ENCODE measurements around the gene ANKRD61. TPM values are rescaled to one million over a fixed set of nuclear protein-coding genes. Genes with fewer than 3 reads are reported as not detected.
A peak's percentile ranks its signal among the peaks of the same experiment; 100 is the strongest.

ANKRD61 gene
- total RNA-seq, 2 experiments from 2014 or later: 0.27 to 0.32 TPM

DNA sequence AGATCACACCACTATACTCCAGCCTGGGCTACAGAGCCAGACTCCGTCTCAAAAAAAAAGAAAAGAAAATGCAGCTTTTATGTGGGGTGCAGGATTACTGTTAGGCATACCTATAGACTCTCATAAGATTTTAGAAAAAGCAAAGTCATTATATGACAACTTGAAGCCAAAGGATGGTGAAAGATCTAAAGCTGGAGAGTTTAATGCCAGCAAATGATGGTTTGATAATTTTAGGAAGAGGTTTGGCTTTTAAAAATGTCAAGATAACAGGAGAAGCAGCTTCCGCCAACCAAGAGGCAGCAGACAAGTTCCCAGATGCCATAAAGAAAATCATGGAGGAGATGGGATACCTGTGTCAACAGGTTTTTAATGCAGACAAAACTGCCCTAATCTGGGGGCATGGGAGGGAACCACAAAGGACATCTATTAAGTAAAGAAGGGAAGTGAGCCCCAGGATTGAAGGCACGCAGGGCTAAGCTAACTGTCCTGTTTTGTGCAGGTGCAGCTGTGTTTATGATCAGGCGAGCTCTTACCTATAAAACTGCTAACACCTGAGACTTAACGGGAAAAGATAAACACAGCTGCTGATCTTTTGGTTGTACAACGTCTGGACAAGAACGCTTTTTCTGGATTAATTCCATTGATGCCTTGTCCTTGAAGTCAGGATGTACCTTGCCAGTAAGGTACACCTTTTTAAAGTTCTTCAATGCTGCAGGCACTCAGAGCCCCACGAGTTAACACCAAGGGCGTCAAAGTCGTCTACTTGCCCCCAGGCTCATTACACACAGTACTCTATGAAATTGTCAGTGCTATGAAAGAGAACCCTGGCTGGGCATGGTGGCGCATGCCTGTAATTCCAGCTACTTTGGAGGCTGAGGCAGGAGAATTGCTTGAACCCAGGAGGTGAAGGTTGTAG lies 10.5 kb upstream of the ANKRD61 start:
- no peaks in the 10 kb centered on the region for H3K79me2 ChIP-seq (ENCODE audit: insufficient read depth, low read depth, low read length)
- BruUV-seq (replicated peaks): no TSS peak
- H2AFZ ChIP-seq (ENCODE audit: low read length): no peak overlapping the region
- H3K9me2 ChIP-seq (ENCODE audit: insufficient read depth, low read length): no peaks in the 10 kb centered on the region
- no peaks in the 10 kb centered on the region for H3K4me1 ChIP-seq (ENCODE audit: insufficient read depth, low read length, poor library complexity, severe bottlenecking)
- H3K4me3 ChIP-seq (ENCODE audit: low read depth, low read length, poor library complexity, severe bottlenecking): no peak overlapping the region
- intact Hi-C loops (cut with micrococcal nuclease; ENCODE audit: unreplicated experiment): no loop called here
- POLR2A ChIA-PET: interaction anchor here (0.6 to 1.6 kb wide), 4 partner anchors 9 to 79 kb away, joined by 3 to 7 read pairs (median 4); partner anchors contain the start of genes AIMP2 and PMS2
- TF ChIP-seq, protein P1, sequence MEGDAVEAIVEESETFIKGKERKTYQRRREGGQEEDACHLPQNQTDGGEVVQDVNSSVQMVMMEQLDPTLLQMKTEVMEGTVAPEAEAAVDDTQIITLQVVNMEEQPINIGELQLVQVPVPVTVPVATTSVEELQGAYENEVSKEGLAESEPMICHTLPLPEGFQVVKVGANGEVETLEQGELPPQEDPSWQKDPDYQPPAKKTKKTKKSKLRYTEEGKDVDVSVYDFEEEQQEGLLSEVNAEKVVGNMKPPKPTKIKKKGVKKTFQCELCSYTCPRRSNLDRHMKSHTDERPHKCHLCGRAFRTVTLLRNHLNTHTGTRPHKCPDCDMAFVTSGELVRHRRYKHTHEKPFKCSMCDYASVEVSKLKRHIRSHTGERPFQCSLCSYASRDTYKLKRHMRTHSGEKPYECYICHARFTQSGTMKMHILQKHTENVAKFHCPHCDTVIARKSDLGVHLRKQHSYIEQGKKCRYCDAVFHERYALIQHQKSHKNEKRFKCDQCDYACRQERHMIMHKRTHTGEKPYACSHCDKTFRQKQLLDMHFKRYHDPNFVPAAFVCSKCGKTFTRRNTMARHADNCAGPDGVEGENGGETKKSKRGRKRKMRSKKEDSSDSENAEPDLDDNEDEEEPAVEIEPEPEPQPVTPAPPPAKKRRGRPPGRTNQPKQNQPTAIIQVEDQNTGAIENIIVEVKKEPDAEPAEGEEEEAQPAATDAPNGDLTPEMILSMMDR (conservative IDR thresholded peaks at IDR 0.05; ENCODE audit: low read length): no peak
- TF ChIP-seq EZH2phosphoT487 (IDR thresholded peaks at IDR 0.05; ENCODE audit: borderline replicate concordance, low read depth, low read length): no peak
- no peak overlapping the region for H3K27ac ChIP-seq (ENCODE audit: low read depth, low read length, poor library complexity, severe bottlenecking)
- no peak overlapping the region for H3K4me2 ChIP-seq (ENCODE audit: low read length)
- DNase-seq (ENCODE audit: low spot score): no peak
- H4K20me1 ChIP-seq (ENCODE audit: insufficient read depth, low read length): no peaks in the 10 kb centered on the region
- H3K9me3 ChIP-seq (ENCODE audit: low read length): no peaks in the 10 kb centered on the region
- CTCF ChIA-PET (ENCODE audit: unreplicated experiment): no interaction called here
- peaks cover 99% of the 10 kb centered on the region for H3K36me3 ChIP-seq (ENCODE audit: insufficient read depth, low read length)

DNA sequence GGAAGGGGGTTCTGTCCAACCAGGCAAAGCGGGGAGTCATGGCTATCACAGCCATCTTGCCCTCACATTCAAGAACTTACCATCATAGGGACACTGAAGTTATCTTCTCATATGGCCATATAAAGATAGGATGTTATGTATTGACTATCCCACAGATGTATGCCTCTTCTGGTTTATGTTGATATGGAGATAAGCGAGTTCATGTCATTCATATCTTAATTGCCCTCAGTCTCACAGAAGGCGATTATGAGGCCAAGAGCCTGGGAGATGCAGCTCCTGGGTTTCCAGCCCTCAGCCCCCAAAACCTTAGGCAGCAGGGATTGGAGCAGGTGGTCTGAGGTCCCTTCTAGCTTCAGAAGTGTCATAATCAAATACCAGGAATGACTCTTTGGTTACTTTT lies 8.5 kb upstream of the ANKRD61 start:
- intact Hi-C loops (cut with micrococcal nuclease; ENCODE audit: unreplicated experiment): no loop called here
- CTCF ChIA-PET (ENCODE audit: unreplicated experiment): no interaction called here
- peaks cover 11% of the 10 kb centered on the region for H3K4me1 ChIP-seq (ENCODE audit: insufficient read depth, low read length, poor library complexity, severe bottlenecking)
- H3K4me3 ChIP-seq (ENCODE audit: low read depth, low read length, poor library complexity, severe bottlenecking): no peak overlapping the region
- H3K79me2 ChIP-seq (ENCODE audit: insufficient read depth, low read depth, low read length): no peaks in the 10 kb centered on the region
- H3K36me3 ChIP-seq (ENCODE audit: insufficient read depth, low read length): peaks cover 99% of the 10 kb centered on the region
- H3K4me2 ChIP-seq (ENCODE audit: low read length): no peak overlapping the region
- no peak overlapping the region for H2AFZ ChIP-seq (ENCODE audit: low read length)
- no peaks in the 10 kb centered on the region for H4K20me1 ChIP-seq (ENCODE audit: insufficient read depth, low read length)
- POLR2A ChIA-PET: interaction anchor here (0.6 kb wide), 1 partner anchor 860 kb away, joined by 7 read pairs; no protein-coding TSS in a partner anchor
- no peaks in the 10 kb centered on the region for H3K9me3 ChIP-seq (ENCODE audit: low read length)
- BruUV-seq (replicated peaks): no TSS peak
- DNase-seq (ENCODE audit: low spot score): no peak
- no peaks in the 10 kb centered on the region for H3K9me2 ChIP-seq (ENCODE audit: insufficient read depth, low read length)
- H3K27ac ChIP-seq (ENCODE audit: low read depth, low read length, poor library complexity, severe bottlenecking): no peak overlapping the region
- no peak for TF ChIP-seq EZH2phosphoT487 (IDR thresholded peaks at IDR 0.05; ENCODE audit: borderline replicate concordance, low read depth, low read length)
- TF ChIP-seq, protein P1 (conservative IDR thresholded peaks at IDR 0.05; ENCODE audit: low read length): no peak

- Histone ChIP-seq H3K4me2 (ENCODE audit: low read length) (no peak overlapping the region), H4K20me1 (ENCODE audit: insufficient read depth, low read length) (no peaks in the 10 kb centered on the region), H3K4me3 (ENCODE audit: low read depth, low read length, poor library complexity, severe bottlenecking) (no peak overlapping the region), H3K36me3 (ENCODE audit: insufficient read depth, low read length) (peaks cover 99% of the 10 kb centered on the region), H3K4me1 (ENCODE audit: insufficient read depth, low read length, poor library complexity, severe bottlenecking) (peaks cover 11% of the 10 kb centered on the region), H3K79me2 (ENCODE audit: insufficient read depth, low read depth, low read length) (no peaks in the 10 kb centered on the region), H3K9me3 (ENCODE audit: low read length) (no peaks in the 10 kb centered on the region), H2AFZ (ENCODE audit: low read length) (no peak overlapping the region), H3K27ac (ENCODE audit: low read depth, low read length, poor library complexity, severe bottlenecking) (no peak overlapping the region), H3K9me2 (ENCODE audit: insufficient read depth, low read length) (no peaks in the 10 kb centered on the region)
- TF ChIP-seq EZH2phosphoT487 (IDR thresholded peaks at IDR 0.05; ENCODE audit: borderline replicate concordance, low read depth, low read length): no peak
- TF ChIP-seq, protein P1 (conservative IDR thresholded peaks at IDR 0.05; ENCODE audit: low read length): no peak
- BruUV-seq (replicated peaks): TSS peak; percentile 80
- ChIA-PET POLR2A (interaction anchor here (1.2 kb wide), 1 partner anchor 94 kb away, joined by 6 read pairs; no protein-coding TSS in a partner anchor), CTCF (ENCODE audit: unreplicated experiment) (no interaction called here)
- no peak for DNase-seq (ENCODE audit: low spot score)
- intact Hi-C loops (cut with micrococcal nuclease; ENCODE audit: unreplicated experiment): no loop called here
Measured at GRCh38 chr7:6023974-6024435, 7.2 kb upstream of the ANKRD61 start.
